Type B pancreatic cell (in vitro differentiated cells): ENCODE measurements around the gene PIGH. TPM values are rescaled to one million over a fixed set of nuclear protein-coding genes. Genes with fewer than 3 reads are reported as not detected.

Source experiments
- DNase-seq: peaks from one replicate; pipeline ENCODE4 v3.0.0; 2021; ENCODE audit warnings: mixed read lengths; ENCODE audit not compliant: unreplicated experiment; ENCODE audit errors: extremely low spot score
- H3K27ac Mint-ChIP-seq: 2 replicates; pipeline ENCODE4 v1.8.0; 2021; ENCODE audit warnings: mild to moderate bottlenecking, mixed read lengths
- H3K27me3 Mint-ChIP-seq: 2 replicates; pipeline ENCODE4 v1.8.0; 2021; ENCODE audit warnings: mixed read lengths
- H3K36me3 Mint-ChIP-seq: 2 replicates; pipeline ENCODE4 v1.8.0; 2021; ENCODE audit warnings: mixed read lengths
- H3K4me1 Mint-ChIP-seq: one replicate; pipeline ENCODE4 v1.8.0; 2021; ENCODE audit warnings: mixed read lengths; ENCODE audit not compliant: unreplicated experiment
- H3K4me3 Mint-ChIP-seq: 2 replicates; pipeline ENCODE4 v1.8.0; 2021; ENCODE audit warnings: mild to moderate bottlenecking, mixed read lengths
- H3K9me3 Mint-ChIP-seq: 2 replicates; pipeline ENCODE4 v1.8.0; 2021; ENCODE audit warnings: mixed read lengths
- CTCF ChIP-seq: fragments of 200-600 bp; sonication (generic); conservative IDR thresholded peaks from 2 replicates; pipeline ENCODE4 v1.5.0; 2021; ENCODE audit warnings: antibody characterized with exemption, mild to moderate bottlenecking
- total RNA-seq: library from RNA; stranded (reverse); gene quantifications from 2 replicates; pipeline ENCODE4 v1.2.1, GENCODE V29; 2021; ENCODE audit warnings: low replicate concordance

The PIGH gene
- total RNA-seq, 1 donor from 2014 or later: 20.3 TPM

GRCh38 chr14:67620217-67620785 lies 20.2 kb upstream of the PIGH start:
- Mint-ChIP-seq H3K27ac (peak overlapping the region; percentile 90), H3K36me3 (peaks cover 9% of the 10 kb centered on the region), H3K27me3 (no peaks in the 10 kb centered on the region), H3K4me1 (peaks cover 19% of the 10 kb centered on the region), H3K4me3 (peak overlapping the region; percentile 96), H3K9me3 (no peaks in the 10 kb centered on the region)
- DNase-seq: no peak
- TF ChIP-seq CTCF: no peak

GRCh38 chr14:67619446-67620216 lies 19.6 kb upstream of the PIGH start, which contains the start of gene ARG2:
Gene ARG2 (plus strand): TSS chr14:67619920. CDS start chr14:67619978, 58 bp downstream.
- Mint-ChIP-seq H3K36me3 (peaks cover 9% of the 10 kb centered on the region), H3K27ac (peak within 1 kb of the TSS; percentile 90), H3K27me3 (no peaks in the 10 kb centered on the region), H3K9me3 (no peaks in the 10 kb centered on the region), H3K4me3 (peak within 1 kb of the TSS; percentile 96), H3K4me1 (peaks cover 19% of the 10 kb centered on the region)
- peak; percentile 96 for DNase-seq
- TF ChIP-seq CTCF: no peak

GRCh38 chr14:67618617-67619063 lies 18.6 kb upstream of the PIGH start:
- Mint-ChIP-seq H3K36me3 (peaks cover 3% of the 10 kb centered on the region), H3K27ac (peak overlapping the region; percentile 90), H3K27me3 (no peaks in the 10 kb centered on the region), H3K4me1 (peaks cover 19% of the 10 kb centered on the region), H3K9me3 (no peaks in the 10 kb centered on the region), H3K4me3 (peak overlapping the region; percentile 96)
- no peak for DNase-seq
- peak; percentile 81 for TF ChIP-seq CTCF

- Mint-ChIP-seq H3K27ac (no peak overlapping the region), H3K4me1 (no peaks in the 10 kb centered on the region), H3K4me3 (no peak overlapping the region), H3K9me3 (no peaks in the 10 kb centered on the region), H3K27me3 (no peaks in the 10 kb centered on the region), H3K36me3 (no peaks in the 10 kb centered on the region)
- no peak for DNase-seq
- no peak for TF ChIP-seq CTCF
These were observed 10.4 kb upstream of the PIGH start for GRCh38 chr14:67610491-67610890.

GRCh38 chr14:67609642-67610310 lies 9.7 kb upstream of the PIGH start:
- Mint-ChIP-seq H3K4me3 (no peak overlapping the region), H3K27ac (no peak overlapping the region), H3K4me1 (no peaks in the 10 kb centered on the region), H3K9me3 (no peaks in the 10 kb centered on the region), H3K36me3 (no peaks in the 10 kb centered on the region), H3K27me3 (peaks cover 2% of the 10 kb centered on the region)
- no peak for DNase-seq
- TF ChIP-seq CTCF: no peak
